Bronchial epithelial cell (primary cell): ENCODE data around the gene EML1. TPM values are rescaled to one million over a fixed set of nuclear protein-coding genes. Genes with fewer than 3 reads are reported as not detected.

Experiments used
- DNase-seq: peaks from one replicate; pipeline ENCODE4 v3.0.0-alpha.2; 2010; ENCODE audit warnings: low read depth
- FAIRE-seq: peaks from 2 replicates; lab custom pipeline; 2011; peaks lifted over from hg19 to GRCh38; lab: Jason Lieb, UNC
- H3K27me3 ChIP-seq: 2 replicates; pipeline ENCODE4 v1.5.1; 2011; ENCODE audit warnings: low read length; ENCODE audit not compliant: control insufficient read depth, insufficient read depth
- H3K36me3 ChIP-seq: 2 replicates; pipeline ENCODE4 v1.5.1; 2011; ENCODE audit warnings: low read length; ENCODE audit not compliant: control insufficient read depth, insufficient read depth
- H3K4me3 ChIP-seq: 2 replicates; pipeline ENCODE4 v1.5.1; 2011; ENCODE audit warnings: mild to moderate bottlenecking, low read depth, low read length, control low read depth
- CTCF ChIP-seq: IDR thresholded peaks from 2 replicates; pipeline ENCODE4 v1.5.1; 2011; ENCODE audit warnings: mild to moderate bottlenecking, moderate library complexity, low read length, control low read depth, inconsistent platforms; ENCODE audit not compliant: insufficient read depth, severe bottlenecking
- total RNA-seq: library from RNA; depleted of rRNA; stranded (reverse); fragments of >200 nt; gene quantifications from 2 replicates; pipeline ENCODE4 v1.2.1, GENCODE V29; 2014

Gene EML1
- total RNA-seq, 1 donor from 2014 or later = 1.8 TPM

DNA sequence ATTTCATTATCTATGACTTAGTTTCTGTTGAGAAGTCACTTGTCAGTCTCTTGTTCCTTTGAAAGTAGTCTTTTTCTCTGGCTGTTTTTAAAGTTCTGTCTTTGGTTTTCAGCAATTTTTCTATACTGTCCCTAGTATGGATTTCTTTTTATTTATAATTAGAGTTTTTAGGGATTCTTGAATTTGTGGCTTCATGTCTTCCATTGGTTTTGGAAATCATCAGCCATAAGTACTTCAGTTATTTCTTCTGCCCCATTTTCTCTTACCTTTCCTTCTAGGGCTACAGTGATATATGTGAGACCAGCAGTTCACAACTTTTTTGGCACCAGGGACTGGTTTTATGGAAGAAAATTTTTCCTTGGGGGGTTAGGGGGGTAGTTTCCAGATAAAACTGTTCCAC, 182.0 kb downstream of the EML1 start:
- no peaks in the 10 kb centered on the region for H3K27me3 ChIP-seq
- no peak overlapping the region for H3K4me3 ChIP-seq
- FAIRE-seq (no peak), DNase-seq (no peak)
- no peak for TF ChIP-seq CTCF
- H3K36me3 ChIP-seq = no peaks in the 10 kb centered on the region

GRCh38 chr14:99976021-99976420, 182.8 kb downstream of the EML1 start:
- no peak for FAIRE-seq
- no peak overlapping the region for H3K4me3 ChIP-seq
- no peak for DNase-seq
- no peaks in the 10 kb centered on the region for H3K27me3 ChIP-seq
- TF ChIP-seq CTCF = no peak
- H3K36me3 ChIP-seq = no peaks in the 10 kb centered on the region

- FAIRE-seq = no peak
- Histone ChIP-seq H3K36me3 (no peaks in the 10 kb centered on the region), H3K27me3 (no peaks in the 10 kb centered on the region), H3K4me3 (no peak overlapping the region)
- TF ChIP-seq CTCF = no peak
- no peak for DNase-seq
These were observed 183.5 kb downstream of the EML1 start for GRCh38 chr14:99976681-99977080.

DNA sequence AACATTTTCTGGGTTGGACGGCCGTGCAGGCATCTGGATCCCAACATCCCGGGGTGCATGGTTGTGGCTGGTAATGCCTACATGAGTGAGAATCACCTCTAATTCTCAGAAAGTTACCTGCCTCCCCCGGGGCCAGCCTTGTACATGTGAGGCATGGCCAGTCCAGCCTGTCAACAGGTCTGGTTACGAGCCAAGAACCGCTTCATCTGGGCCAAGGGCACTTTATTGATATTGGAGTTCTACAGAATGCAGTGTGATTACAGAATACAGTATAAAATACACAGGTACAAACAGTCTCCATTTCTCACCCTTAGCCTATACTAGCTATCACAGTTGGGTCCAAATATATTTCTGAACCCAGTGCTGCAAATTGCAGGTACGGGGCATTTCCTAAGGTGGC, 187.1 kb downstream of the EML1 start:
- no peaks in the 10 kb centered on the region for H3K27me3 ChIP-seq
- FAIRE-seq = no peak
- no peak for DNase-seq
- no peak overlapping the region for H3K4me3 ChIP-seq
- no peak for TF ChIP-seq CTCF
- no peaks in the 10 kb centered on the region for H3K36me3 ChIP-seq

DNA sequence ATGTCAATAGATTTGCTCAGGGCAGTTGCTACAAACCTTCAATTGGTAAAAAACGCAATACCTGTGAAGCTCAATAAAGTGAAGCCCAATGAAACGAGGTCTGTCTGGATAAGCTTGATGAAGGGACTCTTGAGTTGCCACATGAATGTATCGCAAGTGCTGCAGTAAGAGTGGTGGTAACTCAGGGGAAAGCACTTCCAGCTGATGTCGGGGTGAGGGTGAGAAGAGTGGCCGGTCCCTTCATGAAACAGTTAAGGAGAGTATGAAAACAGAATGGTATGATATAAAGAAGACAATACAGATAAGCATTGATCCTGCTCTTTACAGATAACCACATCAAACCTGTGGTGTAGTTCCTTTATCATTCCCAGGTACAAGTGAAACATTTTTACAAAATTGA, 188.6 kb downstream of the EML1 start:
- FAIRE-seq (no peak), DNase-seq (no peak)
- TF ChIP-seq CTCF = no peak
- no peaks in the 10 kb centered on the region for H3K36me3 ChIP-seq
- H3K4me3 ChIP-seq = no peak overlapping the region
- H3K27me3 ChIP-seq = no peaks in the 10 kb centered on the region

DNA sequence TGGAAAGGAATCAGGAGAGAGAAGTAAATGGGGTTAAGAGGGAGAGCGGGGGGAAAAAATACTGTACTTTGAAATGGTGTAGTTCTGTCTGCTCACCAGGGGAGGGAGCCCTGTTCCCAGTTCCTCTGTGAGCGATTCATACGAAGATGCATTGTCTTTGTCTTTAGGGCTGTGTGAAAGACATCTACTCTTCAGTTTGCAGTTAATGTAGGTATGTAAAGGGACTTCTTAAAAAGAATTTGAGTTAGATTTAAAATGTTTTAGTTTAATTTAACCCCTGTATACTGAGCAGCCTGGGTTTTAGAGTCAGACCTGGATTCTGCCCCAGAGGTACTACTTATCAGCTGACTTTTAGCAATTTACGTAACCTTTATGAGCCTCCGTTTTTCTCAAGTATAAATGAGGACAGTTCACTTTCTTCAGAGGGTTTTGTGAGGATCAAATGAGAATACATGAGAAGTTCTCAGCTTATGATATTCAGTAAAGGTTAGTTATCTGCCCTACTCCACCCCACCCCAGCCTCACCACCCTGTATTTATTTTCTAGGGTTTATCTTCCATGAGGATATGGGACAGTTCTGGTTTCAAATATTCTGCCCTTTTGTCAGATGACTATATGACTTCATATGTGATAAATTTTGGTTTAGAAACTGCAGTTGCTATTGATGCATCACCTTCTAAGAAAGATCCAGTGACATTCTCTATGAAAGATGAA, 189.5 kb downstream of the EML1 start:
- TF ChIP-seq CTCF = peak; percentile 86
- Histone ChIP-seq H3K27me3 (no peaks in the 10 kb centered on the region), H3K4me3 (no peak overlapping the region), H3K36me3 (no peaks in the 10 kb centered on the region)
- DNase-seq (peak; percentile 45), FAIRE-seq (no peak)
